HEK293 (cell line): Measurements from ENCODE around the gene SRMS.

Experiments used
- CTCF ChIA-PET: fragments of 350-600 bp; formaldehyde crosslinking; extraction: SDS; loops from one replicate; lab custom pipeline; 2021; ENCODE audit warnings: antibody characterized with exemption; lab: Yijun Ruan, JAX
- POLR2A ChIA-PET: fragments of 300-600 bp; formaldehyde crosslinking; extraction: SDS; loops from one replicate; lab custom pipeline; 2020; ENCODE audit warnings: antibody characterized with exemption, inconsistent platforms; lab: Yijun Ruan, JAX
- H3K27ac ChIP-seq: fragments of 200-500 bp; sonication (Bioruptor generic); 2 replicates; pipeline ENCODE4 v1.5.1; 2014; ENCODE audit warnings: low read depth, low read length, control low read depth, inconsistent platforms; ENCODE audit errors: extremely low read depth
- H3K36me3 ChIP-seq, 2 experiments: fragments of 200-500 bp in 1 of 2; sonication (Bioruptor generic) in 1 of 2; 1 replicate in 1 of 2; 2 replicates in 1 of 2; pipeline ENCODE4 v1.5.1; 2014 to 2017; ENCODE audit warnings: inconsistent platforms in 2 of 2, low read length in 2 of 2; ENCODE audit not compliant: control insufficient read depth in 2 of 2, insufficient read depth in 1 of 2
- H3K4me1 ChIP-seq: fragments of 200-500 bp; sonication (Bioruptor generic); 2 replicates; pipeline ENCODE4 v1.5.1; 2014; ENCODE audit warnings: mild to moderate bottlenecking, low read length, inconsistent platforms; ENCODE audit not compliant: control insufficient read depth, insufficient read depth
- H3K4me3 ChIP-seq: 2 replicates; pipeline ENCODE4 v1.5.1; 2011; ENCODE audit warnings: low read depth, mild to moderate bottlenecking, control low read depth, low read length, moderate library complexity
- H3K9me3 ChIP-seq: fragments of 200-500 bp; sonication (Bioruptor generic); 2 replicates; pipeline ENCODE4 v1.5.1; 2014; ENCODE audit warnings: low read depth, low read length, inconsistent platforms; ENCODE audit not compliant: control insufficient read depth, insufficient read depth
- HOXC10 ChIP-seq: sonication (generic); formaldehyde crosslinking; IDR thresholded peaks from 2 replicates; pipeline ENCODE4 v1.8.1; 2023; ENCODE audit warnings: mild to moderate bottlenecking, missing genetic modification reagents
- KLF9 ChIP-seq: fragments of 450-650 bp; formaldehyde crosslinking; IDR thresholded peaks from 2 replicates; pipeline ENCODE4 v1.5.1; 2016; ENCODE audit warnings: missing biosample characterization, missing genetic modification characterization, low read depth
- SALL2 ChIP-seq: fragments of 450-650 bp; formaldehyde crosslinking; IDR thresholded peaks from 2 replicates; pipeline ENCODE4 v1.5.0; 2017; ENCODE audit warnings: missing biosample characterization, mild to moderate bottlenecking, missing genetic modification characterization, borderline replicate concordance
- YY2 ChIP-seq: fragments of 450-650 bp; formaldehyde crosslinking; IDR thresholded peaks from 2 replicates; pipeline ENCODE4 v1.5.1; 2016; ENCODE audit warnings: missing biosample characterization, missing genetic modification characterization
- ZIC2 ChIP-seq: fragments of 450-650 bp; formaldehyde crosslinking; IDR thresholded peaks from 2 replicates; pipeline ENCODE4 v1.5.1; 2016; ENCODE audit warnings: missing biosample characterization, missing genetic modification characterization
- ZNF114 ChIP-seq: fragments of 450-650 bp; formaldehyde crosslinking; IDR thresholded peaks from 2 replicates; pipeline ENCODE4 v1.5.0; 2017; ENCODE audit warnings: missing biosample characterization, missing genetic modification characterization
- ZNF121 ChIP-seq: fragments of 450-650 bp; formaldehyde crosslinking; IDR thresholded peaks from 2 replicates; pipeline ENCODE4 v1.5.1; 2016; ENCODE audit warnings: missing biosample characterization, missing genetic modification characterization
- ZNF169 ChIP-seq: fragments of 450-650 bp; formaldehyde crosslinking; IDR thresholded peaks from 2 replicates; pipeline ENCODE4 v1.5.1; 2016; ENCODE audit warnings: missing biosample characterization, missing genetic modification characterization
- ZNF202 ChIP-seq: fragments of 450-650 bp; formaldehyde crosslinking; IDR thresholded peaks from 2 replicates; pipeline ENCODE4 v1.5.1; 2016; ENCODE audit warnings: missing biosample characterization, missing genetic modification characterization, borderline replicate concordance
- ZNF302 ChIP-seq: fragments of 450-650 bp; formaldehyde crosslinking; IDR thresholded peaks from 2 replicates; pipeline ENCODE4 v1.5.1; 2016; ENCODE audit warnings: missing biosample characterization, missing genetic modification characterization, low read depth
- ZNF350 ChIP-seq: fragments of 450-650 bp; formaldehyde crosslinking; IDR thresholded peaks from 2 replicates; pipeline ENCODE4 v1.5.0; 2017; ENCODE audit warnings: missing biosample characterization, mild to moderate bottlenecking, missing genetic modification characterization
- ZNF37A ChIP-seq: fragments of 450-650 bp; IDR thresholded peaks from 2 replicates; pipeline ENCODE4 v1.5.1; 2018; ENCODE audit warnings: missing biosample characterization, missing genetic modification characterization
- ZNF530 ChIP-seq: fragments of 450-650 bp; formaldehyde crosslinking; IDR thresholded peaks from 2 replicates; pipeline ENCODE4 v1.5.1; 2016; ENCODE audit warnings: low read depth, missing biosample characterization, missing genetic modification characterization
- ZNF558 ChIP-seq: fragments of 450-650 bp; formaldehyde crosslinking; IDR thresholded peaks from 2 replicates; pipeline ENCODE4 v1.5.1; 2016; ENCODE audit warnings: missing biosample characterization, missing genetic modification characterization
- ZNF560 ChIP-seq: fragments of 450-650 bp; formaldehyde crosslinking; IDR thresholded peaks from 2 replicates; pipeline ENCODE4 v1.5.1; 2017; ENCODE audit warnings: missing biosample characterization, missing genetic modification characterization, borderline replicate concordance
- ZNF621 ChIP-seq: fragments of 450-650 bp; formaldehyde crosslinking; IDR thresholded peaks from 2 replicates; pipeline ENCODE4 v1.5.1; 2017; ENCODE audit warnings: missing biosample characterization, missing genetic modification characterization
- ZNF624 ChIP-seq: fragments of 450-650 bp; formaldehyde crosslinking; IDR thresholded peaks from 2 replicates; pipeline ENCODE4 v1.5.1; 2017; ENCODE audit warnings: missing biosample characterization, missing genetic modification characterization
- ZNF629 ChIP-seq: fragments of 450-650 bp; formaldehyde crosslinking; IDR thresholded peaks from 2 replicates; pipeline ENCODE4 v1.5.1; 2017; ENCODE audit warnings: missing biosample characterization, missing genetic modification characterization
- ZNF658 ChIP-seq: fragments of 450-650 bp; formaldehyde crosslinking; IDR thresholded peaks from 2 replicates; pipeline ENCODE4; 2016; ENCODE audit warnings: missing biosample characterization, missing genetic modification characterization
- ZNF768 ChIP-seq: fragments of 450-650 bp; formaldehyde crosslinking; IDR thresholded peaks from 2 replicates; pipeline ENCODE4 v1.5.1; 2018; ENCODE audit warnings: missing biosample characterization, mild to moderate bottlenecking, missing genetic modification characterization
- TF ChIP-seq, protein P1 (sequence below): fragments of 450-650 bp; formaldehyde crosslinking; IDR thresholded peaks from 2 replicates; pipeline ENCODE4 v1.5.1; 2016; ENCODE audit warnings: missing biosample characterization, missing genetic modification characterization
- TF ChIP-seq, protein P2 (sequence below): fragments of 450-650 bp; formaldehyde crosslinking; IDR thresholded peaks from 2 replicates; pipeline ENCODE4 v1.5.1; 2017; ENCODE audit warnings: missing biosample characterization, missing genetic modification characterization
- TF ChIP-seq, protein P3 (sequence below): fragments of 450-650 bp; formaldehyde crosslinking; IDR thresholded peaks from 2 replicates; pipeline ENCODE4 v1.5.1; 2017; ENCODE audit warnings: missing biosample characterization, missing genetic modification characterization
- TF ChIP-seq, protein P4 (sequence below): fragments of 450-650 bp; formaldehyde crosslinking; IDR thresholded peaks from 2 replicates; pipeline ENCODE4 v1.5.1; 2016; ENCODE audit warnings: missing biosample characterization, missing genetic modification characterization

SRMS gene

DNA sequence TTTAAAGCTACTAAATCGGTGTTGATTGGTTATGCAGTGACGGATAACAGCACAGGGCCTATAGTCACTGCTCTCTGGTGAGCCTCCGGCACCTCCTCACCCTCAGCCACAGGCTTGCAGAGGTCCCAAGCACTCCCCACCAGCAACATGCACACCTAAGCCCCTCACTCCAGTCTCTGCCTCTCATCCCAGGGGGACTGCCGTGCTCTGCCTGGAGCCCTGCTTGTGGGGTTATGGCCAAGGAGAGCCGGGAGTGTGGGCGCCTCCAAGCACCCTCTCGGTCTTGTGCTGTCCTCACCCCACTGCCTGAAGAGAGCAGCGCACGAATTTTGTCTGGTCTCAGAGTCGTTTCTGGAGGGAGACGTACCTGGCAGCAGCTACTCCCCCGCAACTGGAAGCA lies 41.8 kb downstream of the SRMS start:
- TF ChIP-seq HOXC10 (CRISPR knock-in tag) (no peak), ZNF558 (tag by site-specific recombination) (no peak), ZNF114 (tag by site-specific recombination) (no peak), ZNF202 (tag by site-specific recombination) (no peak), ZNF629 (tag by site-specific recombination) (no peak), ZNF560 (tag by site-specific recombination) (no peak), ZIC2 (tag by site-specific recombination) (no peak), YY2 (tag by site-specific recombination) (no peak), ZNF37A (tag by site-specific recombination) (no peak), ZNF530 (tag by site-specific recombination) (no peak), SALL2 (tag by site-specific recombination) (no peak), ZNF121 (tag by site-specific recombination) (no peak)
- TF ChIP-seq, protein P1, sequence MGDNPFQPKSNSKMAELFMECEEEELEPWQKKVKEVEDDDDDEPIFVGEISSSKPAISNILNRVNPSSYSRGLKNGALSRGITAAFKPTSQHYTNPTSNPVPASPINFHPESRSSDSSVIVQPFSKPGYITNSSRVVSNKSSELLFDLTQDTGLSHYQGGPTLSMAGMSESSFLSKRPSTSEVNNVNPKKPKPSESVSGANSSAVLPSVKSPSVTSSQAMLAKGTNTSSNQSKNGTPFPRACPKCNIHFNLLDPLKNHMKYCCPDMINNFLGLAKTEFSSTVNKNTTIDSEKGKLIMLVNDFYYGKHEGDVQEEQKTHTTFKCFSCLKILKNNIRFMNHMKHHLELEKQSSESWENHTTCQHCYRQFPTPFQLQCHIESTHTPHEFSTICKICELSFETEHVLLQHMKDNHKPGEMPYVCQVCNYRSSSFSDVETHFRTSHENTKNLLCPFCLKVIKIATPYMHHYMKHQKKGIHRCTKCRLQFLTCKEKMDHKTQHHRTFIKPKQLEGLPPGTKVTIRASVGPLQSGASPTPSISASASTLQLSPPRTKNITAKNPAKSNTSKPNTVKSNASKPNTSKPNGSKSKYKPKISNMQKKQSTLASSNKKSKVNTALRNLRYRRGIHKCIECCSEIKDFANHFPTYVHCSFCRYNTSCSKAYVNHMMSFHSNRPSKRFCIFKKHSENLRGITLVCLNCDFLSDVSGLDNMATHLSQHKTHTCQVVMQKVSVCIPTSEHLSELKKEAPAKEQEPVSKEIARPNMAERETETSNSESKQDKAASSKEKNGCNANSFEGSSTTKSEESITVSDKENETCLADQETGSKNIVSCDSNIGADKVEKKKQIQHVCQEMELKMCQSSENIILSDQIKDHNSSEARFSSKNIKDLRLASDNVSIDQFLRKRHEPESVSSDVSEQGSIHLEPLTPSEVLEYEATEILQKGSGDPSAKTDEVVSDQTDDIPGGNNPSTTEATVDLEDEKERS (tag by site-specific recombination): no peak
- TF ChIP-seq, protein P2, sequence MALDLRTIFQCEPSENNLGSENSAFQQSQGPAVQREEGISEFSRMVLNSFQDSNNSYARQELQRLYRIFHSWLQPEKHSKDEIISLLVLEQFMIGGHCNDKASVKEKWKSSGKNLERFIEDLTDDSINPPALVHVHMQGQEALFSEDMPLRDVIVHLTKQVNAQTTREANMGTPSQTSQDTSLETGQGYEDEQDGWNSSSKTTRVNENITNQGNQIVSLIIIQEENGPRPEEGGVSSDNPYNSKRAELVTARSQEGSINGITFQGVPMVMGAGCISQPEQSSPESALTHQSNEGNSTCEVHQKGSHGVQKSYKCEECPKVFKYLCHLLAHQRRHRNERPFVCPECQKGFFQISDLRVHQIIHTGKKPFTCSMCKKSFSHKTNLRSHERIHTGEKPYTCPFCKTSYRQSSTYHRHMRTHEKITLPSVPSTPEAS (tag by site-specific recombination): no peak
- Histone ChIP-seq H3K9me3 (no peaks in the 10 kb centered on the region), H3K4me1 (no peaks in the 10 kb centered on the region), H3K4me3 (no peak overlapping the region), H3K36me3 (no peaks in the 10 kb centered on the region), H3K27ac (no peak overlapping the region)
- ChIA-PET POLR2A (no interaction called here), CTCF (no interaction called here)

DNA sequence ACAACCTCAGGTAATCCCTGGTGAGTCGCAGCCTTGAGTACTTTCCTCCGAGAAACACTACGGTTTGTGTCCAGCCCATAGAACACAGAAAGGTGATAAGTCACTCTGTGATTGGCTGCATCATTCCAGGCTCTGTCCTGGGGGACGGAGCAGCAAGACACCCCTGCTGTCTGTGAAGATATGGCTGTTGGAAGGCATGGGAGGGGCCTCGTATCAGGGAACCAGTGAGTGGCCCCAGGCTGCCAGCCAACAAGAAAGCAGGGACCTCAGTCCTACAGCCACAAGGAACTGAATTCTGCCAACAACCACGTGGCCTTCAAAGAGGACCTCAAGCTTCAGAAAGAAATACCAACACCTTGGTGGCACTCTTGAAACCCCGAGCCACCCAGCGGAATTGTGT lies 42.3 kb downstream of the SRMS start:
- ChIA-PET POLR2A (no interaction called here), CTCF (no interaction called here)
- Histone ChIP-seq H3K27ac (no peak overlapping the region), H3K4me3 (no peak overlapping the region), H3K4me1 (no peaks in the 10 kb centered on the region), H3K9me3 (no peaks in the 10 kb centered on the region), H3K36me3 (no peaks in the 10 kb centered on the region)
- no peak for TF ChIP-seq ZNF768 (tag by site-specific recombination)
- TF ChIP-seq KLF9 (tag by site-specific recombination): no peak
- no peak for TF ChIP-seq ZNF658 (tag by site-specific recombination)
- no peak for TF ChIP-seq ZNF302 (tag by site-specific recombination)
- no peak for TF ChIP-seq ZNF621
- TF ChIP-seq ZNF350 (tag by site-specific recombination): no peak
- no peak for TF ChIP-seq ZNF169
- TF ChIP-seq ZNF624 (tag by site-specific recombination): no peak
- TF ChIP-seq, protein P3, sequence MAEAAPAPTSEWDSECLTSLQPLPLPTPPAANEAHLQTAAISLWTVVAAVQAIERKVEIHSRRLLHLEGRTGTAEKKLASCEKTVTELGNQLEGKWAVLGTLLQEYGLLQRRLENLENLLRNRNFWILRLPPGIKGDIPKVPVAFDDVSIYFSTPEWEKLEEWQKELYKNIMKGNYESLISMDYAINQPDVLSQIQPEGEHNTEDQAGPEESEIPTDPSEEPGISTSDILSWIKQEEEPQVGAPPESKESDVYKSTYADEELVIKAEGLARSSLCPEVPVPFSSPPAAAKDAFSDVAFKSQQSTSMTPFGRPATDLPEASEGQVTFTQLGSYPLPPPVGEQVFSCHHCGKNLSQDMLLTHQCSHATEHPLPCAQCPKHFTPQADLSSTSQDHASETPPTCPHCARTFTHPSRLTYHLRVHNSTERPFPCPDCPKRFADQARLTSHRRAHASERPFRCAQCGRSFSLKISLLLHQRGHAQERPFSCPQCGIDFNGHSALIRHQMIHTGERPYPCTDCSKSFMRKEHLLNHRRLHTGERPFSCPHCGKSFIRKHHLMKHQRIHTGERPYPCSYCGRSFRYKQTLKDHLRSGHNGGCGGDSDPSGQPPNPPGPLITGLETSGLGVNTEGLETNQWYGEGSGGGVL (tag by site-specific recombination): no peak
- TF ChIP-seq, protein P4, sequence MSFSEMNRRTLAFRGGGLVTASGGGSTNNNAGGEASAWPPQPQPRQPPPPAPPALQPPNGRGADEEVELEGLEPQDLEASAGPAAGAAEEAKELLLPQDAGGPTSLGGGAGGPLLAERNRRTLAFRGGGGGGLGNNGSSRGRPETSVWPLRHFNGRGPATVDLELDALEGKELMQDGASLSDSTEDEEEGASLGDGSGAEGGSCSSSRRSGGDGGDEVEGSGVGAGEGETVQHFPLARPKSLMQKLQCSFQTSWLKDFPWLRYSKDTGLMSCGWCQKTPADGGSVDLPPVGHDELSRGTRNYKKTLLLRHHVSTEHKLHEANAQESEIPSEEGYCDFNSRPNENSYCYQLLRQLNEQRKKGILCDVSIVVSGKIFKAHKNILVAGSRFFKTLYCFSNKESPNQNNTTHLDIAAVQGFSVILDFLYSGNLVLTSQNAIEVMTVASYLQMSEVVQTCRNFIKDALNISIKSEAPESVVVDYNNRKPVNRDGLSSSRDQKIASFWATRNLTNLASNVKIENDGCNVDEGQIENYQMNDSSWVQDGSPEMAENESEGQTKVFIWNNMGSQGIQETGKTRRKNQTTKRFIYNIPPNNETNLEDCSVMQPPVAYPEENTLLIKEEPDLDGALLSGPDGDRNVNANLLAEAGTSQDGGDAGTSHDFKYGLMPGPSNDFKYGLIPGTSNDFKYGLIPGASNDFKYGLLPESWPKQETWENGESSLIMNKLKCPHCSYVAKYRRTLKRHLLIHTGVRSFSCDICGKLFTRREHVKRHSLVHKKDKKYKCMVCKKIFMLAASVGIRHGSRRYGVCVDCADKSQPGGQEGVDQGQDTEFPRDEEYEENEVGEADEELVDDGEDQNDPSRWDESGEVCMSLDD (tag by site-specific recombination): no peak
